CD14-positive monocyte (primary cell): ENCODE measurements around the gene PREX1. TPM values are rescaled to one million over a fixed set of nuclear protein-coding genes. Genes with fewer than 3 reads are reported as not detected.

Source experiments
- DNase-seq, 3 donors: peaks; one replicate each; pipeline ENCODE4 v3.0.0-alpha.2; 2011 to 2022
- H2AFZ ChIP-seq: 2 replicates; pipeline ENCODE4 v1.6.0; 2012; ENCODE audit warnings: mild to moderate bottlenecking, low read depth, low read length, inconsistent platforms; ENCODE audit not compliant: insufficient read depth, poor library complexity, severe bottlenecking
- H3K27ac ChIP-seq, 2 donors: 1 replicate in 1 of 2; 2 replicates in 1 of 2; pipeline ENCODE4 v1.5.1; 2012 to 2013; ENCODE audit warnings: low read length in 2 of 2, control low read depth in 1 of 2, inconsistent platforms in 1 of 2, low read depth in 1 of 2, mild to moderate bottlenecking in 1 of 2
- H3K27me3 ChIP-seq, 2 donors: one replicate each; pipeline versions ENCODE4 v1.6.0 to v1.6.1; 2011 to 2013; ENCODE audit warnings: low read length in 2 of 2; ENCODE audit not compliant: control insufficient read depth in 2 of 2, insufficient read depth in 2 of 2
- H3K36me3 ChIP-seq, 2 donors: replicated peaks in 1 of 2; 1 replicate in 1 of 2; 2 replicates in 1 of 2; pipeline versions ENCODE4 v1.5.1 to v1.6.1; 2012 to 2013; ENCODE audit warnings: low read length in 2 of 2, control low read depth in 1 of 2, inconsistent platforms in 1 of 2, mild to moderate bottlenecking in 1 of 2; ENCODE audit not compliant: insufficient read depth in 2 of 2, control insufficient read depth in 1 of 2
- H3K4me1 ChIP-seq, 2 donors: 1 replicate in 1 of 2; 2 replicates in 1 of 2; pipeline versions ENCODE4 v1.5.1 to v1.6.1; 2012 to 2013; ENCODE audit warnings: low read length in 2 of 2, control low read depth in 1 of 2, inconsistent platforms in 1 of 2, mild to moderate bottlenecking in 1 of 2, moderate library complexity in 1 of 2; ENCODE audit not compliant: insufficient read depth in 2 of 2, control insufficient read depth in 1 of 2
- H3K4me2 ChIP-seq: replicated peaks from 2 replicates; pipeline ENCODE3; 2012; ENCODE audit warnings: low read length, moderate library complexity, mild to moderate bottlenecking; ENCODE audit not compliant: poor library complexity, severe bottlenecking; ENCODE audit errors: extremely low read depth
- H3K4me3 ChIP-seq, 3 experiments: fragments of 200-600 bp in 1 of 3; sonication (generic) in 1 of 3; replicated peaks in 1 of 3; 1 replicate in 2 of 3; 2 replicates in 1 of 3; pipeline ENCODE4 v1.5.1; 2011 to 2013; ENCODE audit warnings: low read length in 3 of 3, mild to moderate bottlenecking in 3 of 3, control low read depth in 2 of 3, low read depth in 2 of 3, inconsistent platforms in 1 of 3, moderate library complexity in 1 of 3
- H3K79me2 ChIP-seq: 2 replicates; pipeline ENCODE4 v1.6.0; 2012; ENCODE audit warnings: mild to moderate bottlenecking, control low read depth, inconsistent platforms, low read length, moderate library complexity; ENCODE audit not compliant: insufficient read depth
- H3K9ac ChIP-seq: 2 replicates; pipeline ENCODE4 v1.6.0; 2017; ENCODE audit warnings: low read length, mild to moderate bottlenecking; ENCODE audit not compliant: insufficient read depth, poor library complexity, severe bottlenecking
- H3K9me3 ChIP-seq, 2 donors: replicated peaks in 1 of 2; 1 replicate in 1 of 2; 2 replicates in 1 of 2; pipeline versions ENCODE4 v1.5.1 to v1.6.1; 2012 to 2013; ENCODE audit warnings: low read length in 2 of 2, control low read depth in 1 of 2; ENCODE audit not compliant: control insufficient read depth in 1 of 2, insufficient read depth in 1 of 2
- H4K20me1 ChIP-seq: 2 replicates; pipeline ENCODE4 v1.6.0; 2012; ENCODE audit warnings: mild to moderate bottlenecking, low read length, control low read depth, moderate library complexity; ENCODE audit not compliant: insufficient read depth
- H3K27ac Mint-ChIP-seq, 7 donors: one replicate each; pipeline ENCODE4 v1.8.0; 2020; ENCODE audit warnings: mild to moderate bottlenecking in 7 of 7, mixed read lengths in 7 of 7, moderate library complexity in 6 of 7, inconsistent platforms in 2 of 7
- H3K27me3 Mint-ChIP-seq, 3 donors: one replicate each; pipeline ENCODE4 v1.8.0; 2021 to 2022; ENCODE audit warnings: low read depth in 3 of 3, mild to moderate bottlenecking in 3 of 3, mixed read lengths in 3 of 3, moderate library complexity in 3 of 3, inconsistent platforms in 1 of 3
- H3K36me3 Mint-ChIP-seq, 2 donors: one replicate each; pipeline ENCODE4 v1.8.0; 2020; ENCODE audit warnings: mixed read lengths in 2 of 2, inconsistent platforms in 1 of 2, mild to moderate bottlenecking in 1 of 2
- H3K4me1 Mint-ChIP-seq: one replicate; pipeline ENCODE4 v1.8.0; 2020; ENCODE audit warnings: mild to moderate bottlenecking, mixed read lengths
- H3K4me3 Mint-ChIP-seq, 2 donors: one replicate each; pipeline ENCODE4 v1.8.0; 2020; ENCODE audit warnings: mild to moderate bottlenecking in 2 of 2, mixed read lengths in 2 of 2, moderate library complexity in 1 of 2
- H3K9me3 Mint-ChIP-seq, 7 donors: one replicate each; pipeline ENCODE4 v1.8.0; 2020 to 2022; ENCODE audit warnings: mixed read lengths in 7 of 7, mild to moderate bottlenecking in 6 of 7, moderate library complexity in 6 of 7, inconsistent platforms in 2 of 7
- WGBS: methylation state at CpG from one replicate; pipeline ENCODE4 v1.1.5; 2013; ENCODE audit warnings: missing lambda C conversion rate; ENCODE audit not compliant: insufficient coverage; 5-methylcytosine and 5-hydroxymethylcytosine counted together
- intact Hi-C, 2 donors: fragments of 100-400 bp; cut with micrococcal nuclease; formaldehyde crosslinking; loops; one replicate each; pipeline versions ENCODE4 v1.15.0 to v1.15.1; 2023
- polyA plus RNA-seq, 3 donors: library from polyadenylated mRNA; depleted of rRNA in 1 of 3; unstranded in 2 of 3; stranded (reverse) in 1 of 3; fragments of 300-500 nt in 2 of 3; fragments of >200 nt in 1 of 3; fragmentation: Illumina TruSeq in 2 of 3; gene quantifications; 1 replicate in 2 of 3; 2 replicates in 1 of 3; pipeline ENCODE4 v1.2.3, GENCODE V29; 2012 to 2021
- TF ChIP-seq, protein P1 (sequence below): fragments of 200-600 bp; IDR thresholded peaks from one replicate; pipeline ENCODE4 v1.8.0; 2022; ENCODE audit warnings: antibody characterized with exemption, mild to moderate bottlenecking

The PREX1 gene
- polyA plus RNA-seq, 3 donors = 24.3 to 114 (median 27.5) TPM

DNA sequence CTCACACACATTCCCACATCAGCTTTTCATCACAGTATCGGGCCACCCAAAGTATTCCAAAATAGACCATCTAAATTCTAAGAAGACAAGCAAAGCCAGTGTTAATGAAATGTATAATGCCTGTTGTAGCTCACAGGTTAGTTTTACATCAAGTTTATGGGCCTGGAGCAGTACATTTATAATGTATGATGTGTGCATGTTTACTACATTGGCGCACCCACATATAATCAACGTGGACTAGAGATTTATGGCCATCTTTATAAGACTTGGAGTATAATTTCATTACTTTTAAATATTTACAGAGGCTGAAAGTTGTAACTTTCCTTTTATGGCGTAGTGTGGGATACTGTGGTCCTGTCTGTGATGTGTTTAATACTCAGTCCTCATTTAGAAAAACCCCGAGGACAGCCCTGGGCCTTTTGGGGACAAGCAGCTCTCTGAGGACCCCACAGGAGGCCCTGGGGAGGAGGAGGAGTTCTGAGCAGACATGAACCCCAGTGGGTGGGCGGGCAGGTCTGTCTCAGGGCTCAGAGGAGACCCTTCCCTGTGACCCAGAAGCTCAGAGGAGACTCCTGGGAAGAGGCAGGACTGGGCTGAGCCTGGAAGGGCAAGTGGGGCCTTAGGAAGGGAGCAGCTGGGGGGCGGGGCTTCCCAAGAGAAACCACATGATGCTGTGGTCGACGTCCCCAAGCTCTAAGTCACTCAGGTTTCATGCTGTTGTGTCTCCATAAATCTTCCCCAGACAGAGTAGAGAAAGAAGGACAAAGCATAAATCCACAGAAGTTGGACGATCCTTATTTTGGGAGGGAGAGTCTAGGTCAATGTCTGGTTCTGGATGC is 232.1 kb downstream of the PREX1 start:
- H3K4me3 Mint-ChIP-seq = no peak overlapping the region
- H3K27me3 Mint-ChIP-seq = peaks cover 0 to 4% (median 3%) of the 10 kb centered on the region in 3 donors
- H3K4me3 ChIP-seq = no peak overlapping the region
- H3K27me3 ChIP-seq = peaks cover 0 to 2% of the 10 kb centered on the region in 2 donors
- no peak overlapping the region for H2AFZ ChIP-seq
- H3K9me3 ChIP-seq = no peaks in the 10 kb centered on the region
- H3K27ac Mint-ChIP-seq = no peak overlapping the region
- no peaks in the 10 kb centered on the region for H3K4me1 ChIP-seq
- H3K4me1 Mint-ChIP-seq = no peaks in the 10 kb centered on the region
- no peaks in the 10 kb centered on the region for H4K20me1 ChIP-seq
- DNase-seq = no peak
- H3K4me2 ChIP-seq = no peak overlapping the region
- H3K9ac ChIP-seq = no peak overlapping the region
- intact Hi-C loops = no loop called here
- no peaks in the 10 kb centered on the region for H3K36me3 ChIP-seq
- TF ChIP-seq, protein P1, sequence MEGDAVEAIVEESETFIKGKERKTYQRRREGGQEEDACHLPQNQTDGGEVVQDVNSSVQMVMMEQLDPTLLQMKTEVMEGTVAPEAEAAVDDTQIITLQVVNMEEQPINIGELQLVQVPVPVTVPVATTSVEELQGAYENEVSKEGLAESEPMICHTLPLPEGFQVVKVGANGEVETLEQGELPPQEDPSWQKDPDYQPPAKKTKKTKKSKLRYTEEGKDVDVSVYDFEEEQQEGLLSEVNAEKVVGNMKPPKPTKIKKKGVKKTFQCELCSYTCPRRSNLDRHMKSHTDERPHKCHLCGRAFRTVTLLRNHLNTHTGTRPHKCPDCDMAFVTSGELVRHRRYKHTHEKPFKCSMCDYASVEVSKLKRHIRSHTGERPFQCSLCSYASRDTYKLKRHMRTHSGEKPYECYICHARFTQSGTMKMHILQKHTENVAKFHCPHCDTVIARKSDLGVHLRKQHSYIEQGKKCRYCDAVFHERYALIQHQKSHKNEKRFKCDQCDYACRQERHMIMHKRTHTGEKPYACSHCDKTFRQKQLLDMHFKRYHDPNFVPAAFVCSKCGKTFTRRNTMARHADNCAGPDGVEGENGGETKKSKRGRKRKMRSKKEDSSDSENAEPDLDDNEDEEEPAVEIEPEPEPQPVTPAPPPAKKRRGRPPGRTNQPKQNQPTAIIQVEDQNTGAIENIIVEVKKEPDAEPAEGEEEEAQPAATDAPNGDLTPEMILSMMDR = no peak
- WGBS = 63% methylated on average over 4 of the region's 10 CpGs
- no peaks in the 10 kb centered on the region for H3K36me3 Mint-ChIP-seq
- peaks cover 0 to 4% (median 0%) of the 10 kb centered on the region in 7 donors for H3K9me3 Mint-ChIP-seq
- no peaks in the 10 kb centered on the region for H3K79me2 ChIP-seq
- no peak overlapping the region for H3K27ac ChIP-seq

DNA sequence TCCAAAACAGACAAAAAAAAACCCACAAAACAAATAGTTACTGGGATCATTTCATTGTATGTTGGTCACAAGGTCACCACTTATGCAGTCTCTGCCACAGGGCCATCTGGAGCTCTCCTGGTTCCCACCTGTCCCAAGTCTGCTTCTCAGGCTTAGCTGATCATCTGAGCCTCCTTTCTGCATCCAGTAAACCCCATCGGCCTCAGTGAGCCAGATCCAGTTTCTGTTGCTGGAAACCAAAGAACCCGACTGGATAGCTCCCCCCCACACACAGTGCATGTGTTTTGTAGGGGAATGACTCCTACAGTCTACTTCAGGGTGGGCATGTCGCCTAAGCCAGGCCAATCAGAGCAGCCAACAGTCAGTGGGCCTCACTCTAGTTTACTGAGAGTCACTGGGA is 233.3 kb downstream of the PREX1 start:
- no peak overlapping the region for H3K27ac ChIP-seq
- no peak overlapping the region for H3K9ac ChIP-seq
- H2AFZ ChIP-seq = no peak overlapping the region
- TF ChIP-seq, protein P1 = no peak
- H3K4me3 Mint-ChIP-seq = no peak overlapping the region
- intact Hi-C loops = no loop called here
- DNase-seq = no peak
- H4K20me1 ChIP-seq = no peaks in the 10 kb centered on the region
- peaks cover 0 to 4% (median 2%) of the 10 kb centered on the region in 3 donors for H3K27me3 Mint-ChIP-seq
- H3K4me1 Mint-ChIP-seq = no peaks in the 10 kb centered on the region
- H3K27ac Mint-ChIP-seq = no peak overlapping the region
- H3K36me3 Mint-ChIP-seq = no peaks in the 10 kb centered on the region
- no CpG with 5 or more reads among the region's 3 CpGs for WGBS
- no peaks in the 10 kb centered on the region for H3K79me2 ChIP-seq
- no peak overlapping the region for H3K4me2 ChIP-seq
- H3K9me3 ChIP-seq = no peaks in the 10 kb centered on the region
- peaks cover 0 to 2% of the 10 kb centered on the region in 2 donors for H3K27me3 ChIP-seq
- H3K4me3 ChIP-seq = no peak overlapping the region
- H3K9me3 Mint-ChIP-seq = peaks cover 0 to 4% (median 0%) of the 10 kb centered on the region in 7 donors
- no peaks in the 10 kb centered on the region for H3K4me1 ChIP-seq
- H3K36me3 ChIP-seq = no peaks in the 10 kb centered on the region
